Stimulated activated CD4-positive, alpha-beta T cell treated with anti-CD3 and anti-CD28 coated beads, TNF-alpha, amount 100 ng/mL, for 4 hours (primary cell): Measurements from ENCODE around the gene RECK.
"Not testable (repeated sequence)": the region's sequence is repeated elsewhere in the genome, so short reads cannot be mapped to it uniquely, and the experiment has no call there.

Experiments
- DNase-seq, 3 experiments: peaks; one replicate each; pipeline ENCODE4 v3.0.0-alpha.2; 2020; ENCODE audit warnings: low read depth in 3 of 3

The RECK gene

DNA sequence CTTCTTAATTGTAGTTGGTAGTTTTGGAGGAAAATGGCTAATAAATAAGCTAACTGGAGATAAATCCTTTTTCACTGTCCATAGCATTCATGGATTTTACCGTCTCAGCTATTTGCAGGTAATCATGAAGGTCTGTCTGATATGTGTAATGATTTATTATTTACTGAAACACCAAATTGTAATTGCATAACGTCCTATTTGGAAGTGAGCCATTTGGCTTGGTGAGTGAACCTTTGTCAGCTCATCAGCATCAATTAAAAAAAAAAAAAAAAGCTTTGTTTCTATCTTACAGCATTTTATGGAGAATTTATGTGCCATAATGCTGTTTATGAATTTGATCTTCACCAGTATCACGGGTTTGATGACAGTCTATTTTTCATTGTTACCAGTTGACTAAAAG, 20.2 kb downstream of the RECK start:
- DNase-seq: no peak

DNA sequence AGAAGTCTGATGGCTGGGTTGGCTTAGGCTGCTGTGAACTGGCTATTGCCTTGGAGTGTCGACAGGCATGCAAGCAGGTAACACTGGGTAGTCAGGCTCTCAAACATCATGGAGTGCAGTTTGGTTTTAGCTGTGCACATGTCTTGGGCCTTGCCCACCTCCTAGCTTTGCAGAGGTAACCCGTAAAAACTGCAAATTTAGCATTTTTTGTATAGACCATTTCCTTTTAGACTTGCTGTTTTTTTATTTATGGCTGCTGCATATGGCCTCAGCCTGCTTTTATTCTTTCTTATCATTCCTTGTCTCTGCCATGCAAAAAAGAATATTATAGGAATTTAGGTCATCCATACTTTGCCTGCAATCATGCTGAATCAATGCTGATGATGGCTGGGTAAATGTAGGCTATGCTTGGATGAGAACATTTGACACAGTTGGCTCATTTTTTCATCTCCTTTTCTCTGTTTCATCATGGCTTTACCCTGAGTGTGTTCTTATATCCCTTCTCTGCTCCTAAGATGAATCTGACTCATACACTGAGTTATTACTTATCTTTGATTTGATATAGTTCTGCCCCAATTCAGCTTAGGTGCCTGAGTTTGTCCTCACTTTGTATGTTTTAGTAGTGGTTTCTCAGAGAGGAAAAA, 27.2 kb downstream of the RECK start:
- no peak for DNase-seq

DNA sequence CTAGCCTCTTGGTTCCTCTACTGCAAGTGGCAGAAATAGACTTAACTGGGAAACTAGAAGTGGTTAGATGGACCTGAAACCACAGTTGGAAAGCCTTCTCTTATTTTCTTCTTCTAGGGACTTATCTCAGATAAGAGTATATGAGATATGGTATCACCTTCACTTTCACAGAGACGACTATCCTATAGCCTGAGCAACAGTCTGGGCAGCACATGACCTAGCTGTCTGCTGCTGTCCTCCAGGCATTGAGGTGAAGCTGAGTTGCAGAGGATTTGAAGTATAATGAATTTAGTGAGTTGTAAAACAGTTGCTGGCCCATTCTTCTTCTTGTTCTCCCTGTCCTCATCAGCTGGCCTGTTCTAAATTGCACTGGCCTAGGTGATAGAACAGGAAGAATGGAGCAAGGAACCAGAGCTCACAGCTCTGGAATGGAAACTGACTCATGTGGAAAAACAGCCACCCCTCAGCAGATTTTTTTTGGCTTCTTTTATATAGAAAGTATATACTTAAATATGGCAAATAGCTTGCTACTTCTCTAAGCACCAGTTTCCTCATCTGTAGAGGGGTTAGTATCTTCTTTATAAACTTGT, 27.8 kb downstream of the RECK start:
- no peak for DNase-seq

- DNase-seq: no peak
Measured at GRCh38 chr9:36074055-36074454, 37.3 kb downstream of the RECK start.

DNA sequence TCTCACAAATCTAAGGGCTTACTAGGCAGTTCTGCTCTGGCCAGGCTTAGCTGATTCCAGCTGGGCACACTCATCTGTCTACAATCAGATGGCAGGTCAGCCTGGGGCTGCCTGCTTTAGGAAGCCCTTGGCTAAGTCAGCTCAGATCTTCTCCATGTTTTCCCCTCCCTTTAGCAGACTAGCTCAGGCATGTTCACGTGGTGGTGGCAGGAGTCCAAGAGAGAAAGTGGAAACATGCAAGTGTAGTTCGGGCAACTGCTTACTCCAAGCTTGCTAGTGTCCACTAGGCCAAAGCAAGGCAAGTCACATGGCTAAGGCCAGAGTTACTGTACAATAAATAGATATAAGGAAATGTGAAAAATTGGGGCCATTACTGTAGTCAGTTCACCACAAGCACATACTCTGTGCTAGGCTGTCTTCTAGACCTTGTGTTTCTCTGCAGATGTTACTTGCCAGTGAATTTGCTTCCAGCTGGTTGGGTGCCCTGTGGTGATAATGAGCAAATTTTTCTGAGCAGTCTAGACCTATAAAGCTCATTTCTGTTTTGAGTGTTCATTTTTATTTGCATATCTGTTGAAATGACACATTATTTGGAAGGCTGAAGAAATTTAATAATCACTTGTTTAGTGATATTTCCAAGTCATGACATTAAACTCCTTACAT, 38.3 kb downstream of the RECK start:
- DNase-seq: no peak

DNA sequence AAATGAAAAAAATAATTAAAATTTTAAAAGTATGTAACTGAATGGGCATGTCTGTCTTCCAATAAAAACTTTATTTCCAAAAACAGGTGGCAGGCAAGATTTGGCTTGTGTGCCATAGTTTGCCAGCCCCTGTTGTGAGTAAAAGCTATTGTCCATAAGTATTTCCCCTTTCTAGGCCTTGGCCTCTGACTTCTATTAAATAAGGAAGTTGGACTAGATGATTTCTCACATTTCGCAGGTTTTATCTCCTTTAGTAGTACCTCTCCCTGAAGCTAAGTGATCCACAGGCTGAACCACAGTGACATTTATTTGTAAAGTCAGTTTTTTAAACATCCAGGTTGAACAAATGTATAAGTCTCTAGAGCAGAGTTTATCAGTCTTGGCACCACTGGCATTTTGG, 41.3 kb downstream of the RECK start:
- DNase-seq: no peak

GRCh38 chr9:36080519-36080918, 43.8 kb downstream of the RECK start:
- DNase-seq: no peak

- no peak for DNase-seq
Measured at GRCh38 chr9:36082931-36083330, 46.2 kb downstream of the RECK start.

DNA sequence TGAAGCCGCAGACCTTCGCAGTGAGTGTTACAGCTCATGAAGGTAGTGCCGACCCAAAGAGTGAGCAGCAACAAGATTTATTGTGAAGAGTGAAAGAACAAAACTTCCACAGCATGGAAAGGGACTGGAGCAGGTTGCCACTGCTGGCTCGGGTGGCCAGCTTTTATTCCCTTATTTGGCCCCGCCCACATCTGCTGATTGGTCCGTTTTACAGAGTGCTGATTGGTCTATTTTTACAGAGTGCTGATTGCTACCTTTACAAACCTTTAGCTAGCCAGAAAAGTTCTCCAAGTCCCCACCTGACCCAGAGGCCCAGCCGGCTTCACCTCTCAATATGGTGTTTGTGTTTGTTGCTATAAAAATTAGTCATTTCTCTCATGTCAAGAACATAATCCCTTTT, 49.7 kb downstream of the RECK start:
- DNase-seq: no peak

DNA sequence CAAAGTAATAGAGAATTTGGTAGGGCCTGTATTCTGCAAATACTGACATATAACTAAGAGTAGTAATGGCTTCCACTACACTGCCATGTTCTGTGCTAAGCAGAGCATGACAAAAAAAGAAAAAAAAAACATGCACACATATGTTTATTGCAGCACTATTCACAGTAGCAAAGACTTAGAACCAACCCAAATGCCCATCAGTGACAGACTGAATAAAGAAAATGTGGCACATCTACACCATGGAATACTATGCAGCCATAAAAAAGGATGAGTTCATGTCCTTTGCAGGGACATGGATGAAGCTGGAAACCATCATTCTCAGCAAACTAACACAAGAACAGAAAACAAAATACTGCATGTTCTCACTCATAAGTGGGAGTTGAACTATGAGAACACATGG, 50.3 kb downstream of the RECK start:
- not testable (repeated sequence) for DNase-seq

DNA sequence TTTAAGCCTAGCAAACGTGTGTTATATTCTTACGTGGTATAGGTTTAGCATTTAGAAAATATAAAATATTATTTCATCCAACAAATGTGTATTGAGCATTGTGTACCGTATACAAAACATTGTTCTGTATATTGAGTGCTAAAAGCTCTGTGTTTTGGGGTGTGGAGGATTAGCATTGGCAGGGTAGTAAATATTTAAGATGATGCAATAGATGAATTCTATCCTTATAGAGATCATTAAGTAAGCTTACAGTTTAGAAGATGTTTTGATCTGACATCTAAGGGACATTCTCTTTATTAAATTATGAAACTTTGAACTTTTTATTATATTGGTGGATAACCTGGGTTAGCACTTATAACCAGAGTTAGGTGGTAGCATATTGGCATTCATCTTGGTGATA, 51.3 kb downstream of the RECK start:
- DNase-seq: no peak

DNA sequence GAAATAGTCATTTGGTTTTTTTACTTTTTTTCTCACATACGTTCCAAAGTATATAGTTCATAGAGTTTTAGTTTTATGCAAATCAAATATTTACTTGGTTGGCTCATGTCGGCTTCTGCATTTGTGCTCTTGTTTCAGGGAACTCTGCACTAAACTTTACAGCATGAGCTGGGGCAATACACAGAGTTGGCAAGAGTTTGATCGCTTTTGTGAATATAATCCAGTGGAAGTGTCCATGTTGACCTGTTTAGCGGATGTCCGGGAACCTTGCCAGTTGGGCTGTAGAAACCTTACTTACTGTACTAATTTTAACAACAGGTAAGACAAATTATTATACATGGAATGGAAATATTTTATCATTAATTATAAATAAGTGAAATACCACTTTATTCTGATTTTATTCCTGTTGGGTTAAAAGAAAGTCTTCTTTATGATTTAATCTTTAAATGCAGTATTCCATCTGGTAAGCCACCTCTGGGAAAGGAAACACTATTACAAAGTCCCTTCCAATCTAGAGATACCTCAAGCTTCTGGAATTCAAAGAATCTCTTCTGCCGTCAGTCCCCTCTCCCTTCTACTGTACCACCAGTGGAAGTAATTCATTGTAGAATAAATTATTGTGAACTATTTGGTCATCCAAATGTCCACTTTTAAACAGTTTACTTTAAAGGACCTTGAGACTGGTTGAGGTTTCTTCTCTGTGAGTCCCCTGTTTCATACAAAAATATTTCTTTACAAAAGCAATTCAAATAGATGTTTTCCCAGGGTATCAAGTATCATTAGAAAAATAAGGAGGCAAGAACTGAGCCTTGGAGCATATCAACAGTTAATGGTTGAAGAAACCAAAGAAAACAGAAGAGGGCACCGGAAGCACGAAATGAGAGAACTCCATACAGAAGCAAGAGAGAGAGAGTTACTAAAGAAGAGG, 54.6 kb downstream of the RECK start:
- no peak for DNase-seq

DNA sequence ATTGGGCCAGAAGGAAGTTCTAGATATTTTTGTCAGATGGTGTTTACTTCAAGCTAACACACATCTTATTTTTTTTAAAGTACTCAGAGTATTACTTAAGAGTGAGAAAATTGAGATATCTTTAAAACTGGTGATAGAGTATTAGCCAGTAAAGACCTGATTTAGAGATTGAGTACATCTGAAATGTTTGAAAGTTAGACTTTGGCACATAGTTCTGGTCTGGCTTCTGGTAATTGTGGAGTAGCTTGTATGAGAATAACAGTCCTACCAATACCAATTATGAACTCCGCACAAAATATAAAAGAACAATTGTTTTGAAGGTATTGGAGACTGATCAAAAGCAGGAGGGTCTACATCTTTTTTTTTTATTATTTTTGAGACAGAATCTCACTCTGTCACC, 55.3 kb downstream of the RECK start:
- no peak for DNase-seq

- peak; percentile 4 to 13 (median 8) for DNase-seq
Measured at GRCh38 chr9:36092509-36093215, 55.9 kb downstream of the RECK start.

DNA sequence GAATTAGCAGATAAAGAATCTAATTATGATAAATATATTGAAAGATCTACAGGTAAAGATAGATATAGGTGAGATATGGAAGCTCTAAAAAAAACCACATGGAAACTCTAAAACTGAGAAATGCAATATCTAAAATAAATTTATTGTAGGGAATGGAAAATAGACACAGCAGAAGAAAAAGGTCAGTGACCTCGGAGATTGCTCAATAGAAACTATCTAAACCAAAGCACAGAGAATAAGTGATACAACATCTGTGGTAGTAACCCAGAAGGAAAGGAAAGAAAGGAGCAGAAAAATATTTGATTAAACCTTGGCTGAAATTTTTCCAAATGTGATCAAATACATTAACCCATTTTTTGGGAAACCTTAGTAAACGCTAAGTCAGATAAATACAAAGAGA, 56.7 kb downstream of the RECK start:
- DNase-seq: no peak

DNA sequence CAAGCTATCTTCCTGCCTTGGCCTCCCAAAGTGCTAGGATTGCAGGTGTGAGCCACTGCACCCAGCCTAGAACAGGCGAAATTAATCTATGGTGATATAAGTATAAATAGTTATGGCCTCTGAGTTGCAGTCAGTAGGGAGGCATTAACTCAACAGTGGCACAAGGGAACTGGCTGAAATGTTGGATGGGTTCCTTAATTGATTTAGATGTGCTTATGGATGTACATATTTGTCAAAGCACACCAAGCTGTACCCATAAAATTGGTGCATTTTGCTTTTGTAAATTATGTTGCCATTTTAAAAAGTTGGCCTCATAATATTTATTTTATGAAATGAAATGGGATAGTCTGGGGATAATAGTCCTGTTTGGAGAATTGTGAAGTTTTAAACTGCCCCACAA, 63.0 kb downstream of the RECK start:
- no peak for DNase-seq

GRCh38 chr9:36100532-36100931, 63.8 kb downstream of the RECK start:
- no peak for DNase-seq

- no peak for DNase-seq
Measured at GRCh38 chr9:36101916-36102741, 65.4 kb downstream of the RECK start.

GRCh38 chr9:36102742-36103495, 66.2 kb downstream of the RECK start:
- peak; percentile 77 to 87 (median 77) for DNase-seq

GRCh38 chr9:36109071-36109470, 72.4 kb downstream of the RECK start:
- no peak for DNase-seq
